Measurements from ENCODE around the gene MED15.

- no peak for TF ChIP-seq POLR2A (IDR thresholded peaks at IDR 0.05)
- TF ChIP-seq CTCF (IDR thresholded peaks at IDR 0.05): no peak
These were observed 39.6 kb downstream of the MED15 start for GRCh38 chr22:20547029-20547428.
